ENCODE measurements around the gene SPSB2.

The SPSB2 gene

GRCh38 chr12:6919588-6919987, 46.5 kb upstream of the SPSB2 start:
- H3K4me2 ChIP-seq (ENCODE audit: low read length), result no peak overlapping the region
- no peaks in the 10 kb centered on the region for H3K36me3 ChIP-seq (ENCODE audit: control insufficient read depth, low read length)
- TF ChIP-seq CTCF (IDR thresholded peaks at IDR 0.05; ENCODE audit: low read depth, low read length, poor library complexity, severe bottlenecking), result no peak
- TF ChIP-seq EZH2phosphoT487 (IDR thresholded peaks at IDR 0.05; ENCODE audit: borderline replicate concordance, low read length), result no peak
- no peaks in the 10 kb centered on the region for H3K9me3 ChIP-seq (ENCODE audit: control insufficient read depth, insufficient read depth, low read length)
- no peaks in the 10 kb centered on the region for H3K79me2 ChIP-seq (ENCODE audit: control insufficient read depth, low read length)
- no peak overlapping the region for H3K27ac ChIP-seq (ENCODE audit: low read depth, low read length)
- peaks cover 46% of the 10 kb centered on the region for H3K27me3 ChIP-seq (ENCODE audit: control insufficient read depth, low read length)
- H3K4me1 ChIP-seq (ENCODE audit: control insufficient read depth, low read length), result peaks cover 42% of the 10 kb centered on the region
- no peaks in the 10 kb centered on the region for H3K9me2 ChIP-seq (replicated peaks; ENCODE audit: control insufficient read depth, low read length)
- no peak overlapping the region for H3K4me3 ChIP-seq (ENCODE audit: low read length)
- no peaks in the 10 kb centered on the region for H4K20me1 ChIP-seq (ENCODE audit: control insufficient read depth, insufficient read depth, low read depth, low read length)
- no peaks in the 10 kb centered on the region; the same call in 1 of the 2 replicates for H3F3A ChIP-seq (ENCODE audit: control insufficient read depth, insufficient read depth)

GRCh38 chr12:6917491-6918231, 44.6 kb upstream of the SPSB2 start:
- Histone ChIP-seq H3K27me3 (ENCODE audit: control insufficient read depth, low read length) (peaks cover 61% of the 10 kb centered on the region), H3K36me3 (ENCODE audit: control insufficient read depth, low read length) (no peaks in the 10 kb centered on the region), H3K4me2 (ENCODE audit: low read length) (no peak overlapping the region), H3K79me2 (ENCODE audit: control insufficient read depth, low read length) (no peaks in the 10 kb centered on the region), H4K20me1 (ENCODE audit: control insufficient read depth, insufficient read depth, low read depth, low read length) (no peaks in the 10 kb centered on the region), H3K4me1 (ENCODE audit: control insufficient read depth, low read length) (peaks cover 32% of the 10 kb centered on the region), H3K27ac (ENCODE audit: low read depth, low read length) (no peak overlapping the region), H3K4me3 (ENCODE audit: low read length) (no peak overlapping the region), H3K9me2 (replicated peaks; ENCODE audit: control insufficient read depth, low read length) (no peaks in the 10 kb centered on the region), H3K9me3 (ENCODE audit: control insufficient read depth, insufficient read depth, low read length) (no peaks in the 10 kb centered on the region), H3F3A (ENCODE audit: control insufficient read depth, insufficient read depth) (no peaks in the 10 kb centered on the region; the same call in 1 of the 2 replicates)
- TF ChIP-seq CTCF (IDR thresholded peaks at IDR 0.05; ENCODE audit: low read depth, low read length, poor library complexity, severe bottlenecking), result no peak
- no peak for TF ChIP-seq EZH2phosphoT487 (IDR thresholded peaks at IDR 0.05; ENCODE audit: borderline replicate concordance, low read length)

GRCh38 chr12:6916426-6917200, 43.5 kb upstream of the SPSB2 start:
- H3K36me3 ChIP-seq (ENCODE audit: control insufficient read depth, low read length), result no peaks in the 10 kb centered on the region
- peaks cover 66% of the 10 kb centered on the region for H3K27me3 ChIP-seq (ENCODE audit: control insufficient read depth, low read length)
- H3K9me3 ChIP-seq (ENCODE audit: control insufficient read depth, insufficient read depth, low read length), result no peaks in the 10 kb centered on the region
- H3K27ac ChIP-seq (ENCODE audit: low read depth, low read length), result no peak overlapping the region
- TF ChIP-seq EZH2phosphoT487 (IDR thresholded peaks at IDR 0.05; ENCODE audit: borderline replicate concordance, low read length) (no peak), CTCF (IDR thresholded peaks at IDR 0.05; ENCODE audit: low read depth, low read length, poor library complexity, severe bottlenecking) (no peak)
- no peaks in the 10 kb centered on the region for H4K20me1 ChIP-seq (ENCODE audit: control insufficient read depth, insufficient read depth, low read depth, low read length)
- no peaks in the 10 kb centered on the region for H3K9me2 ChIP-seq (replicated peaks; ENCODE audit: control insufficient read depth, low read length)
- no peak overlapping the region for H3K4me2 ChIP-seq (ENCODE audit: low read length)
- H3K4me1 ChIP-seq (ENCODE audit: control insufficient read depth, low read length), result peaks cover 22% of the 10 kb centered on the region
- H3K79me2 ChIP-seq (ENCODE audit: control insufficient read depth, low read length), result no peaks in the 10 kb centered on the region
- no peaks in the 10 kb centered on the region; the same call in 1 of the 2 replicates for H3F3A ChIP-seq (ENCODE audit: control insufficient read depth, insufficient read depth)
- H3K4me3 ChIP-seq (ENCODE audit: low read length), result no peak overlapping the region
